ENCODE measurements around the gene CAPZA2. TPM values are rescaled to one million over a fixed set of nuclear protein-coding genes. Genes with fewer than 3 reads are reported as not detected.

Gene CAPZA2
- polyA plus RNA-seq, 4 donors = 158 to 221 (median 194) TPM

Other genes starting within 250 kb of the CAPZA2 start
- gene MET, start 190.4 kb upstream of the CAPZA2 start, polyA plus RNA-seq (ENCODE audit: insufficient read length in 4 of 4) = 10 to 100 TPM; 35.2 to 46.0 (median 38.6) TPM
- 10 to 100 TPM; 24.0 to 27.5 (median 26.1) TPM for gene ST7, start 90.9 kb downstream of the CAPZA2 start, polyA plus RNA-seq (ENCODE audit: insufficient read length in 4 of 4)

All from left renal cortex interstitium (tissue), 4 donors.